Fibroblast of pulmonary artery (primary cell): Measurements from ENCODE around the gene ZNF281.
"Not testable (repeated sequence)": the region's sequence is repeated elsewhere in the genome, so short reads cannot be mapped to it uniquely, and the experiment has no call there.

Experiments
- DNase-seq: peaks from one replicate; pipeline ENCODE4 v3.0.0-alpha.2; 2010; ENCODE audit warnings: low read depth
- H3K4me3 ChIP-seq: replicated peaks from 2 replicates; pipeline ENCODE4 v1.5.1; 2011; ENCODE audit warnings: low read depth, mild to moderate bottlenecking, control low read depth, low read length, moderate library complexity
- CTCF ChIP-seq: IDR thresholded peaks from 2 replicates; pipeline ENCODE4 v1.5.1; 2011; ENCODE audit warnings: mild to moderate bottlenecking, control low read depth, low read length, inconsistent platforms; ENCODE audit errors: missing control alignments

Gene ZNF281

GRCh38 chr1:200415789-200416593, 6.2 kb upstream of the ZNF281 start:
- peak; percentile 97 for DNase-seq
- no peak for TF ChIP-seq CTCF
- H3K4me3 ChIP-seq, result no peak overlapping the region

GRCh38 chr1:200415227-200415626, 5.4 kb upstream of the ZNF281 start:
- no peak for TF ChIP-seq CTCF
- no peak for DNase-seq
- H3K4me3 ChIP-seq, result no peak overlapping the region

GRCh38 chr1:200414657-200415056, 4.8 kb upstream of the ZNF281 start:
- no peak overlapping the region for H3K4me3 ChIP-seq
- DNase-seq, result no peak
- TF ChIP-seq CTCF, result no peak

- H3K4me3 ChIP-seq, DNase-seq: not testable (repeated sequence)
These were observed 3.9 kb upstream of the ZNF281 start for GRCh38 chr1:200413766-200414165.

GRCh38 chr1:200411406-200412257, 1.8 kb upstream of the ZNF281 start:
- TF ChIP-seq CTCF, result no peak
- no peak for DNase-seq
- H3K4me3 ChIP-seq, result no peak overlapping the region

- TF ChIP-seq CTCF, result no peak
- no peak for DNase-seq
- H3K4me3 ChIP-seq, result peak overlapping the region; percentile 81
These were observed 686 bp upstream of the ZNF281 start for GRCh38 chr1:200410566-200410878.

- no peak for TF ChIP-seq CTCF
- H3K4me3 ChIP-seq, result peak overlapping the region; percentile 81
- peak; percentile 40 for DNase-seq
These were observed 554 bp downstream of the ZNF281 start for GRCh38 chr1:200409203-200409760.
